ENCODE data around the gene HMGN4.

GRCh38 chr6:26532699-26533531 is 5.3 kb upstream of the HMGN4 start:
- TF ChIP-seq REST (IDR thresholded peaks at IDR 0.05; ENCODE audit: insufficient replicate concordance, low read depth) (no peak), SPI1 (IDR thresholded peaks at IDR 0.05; ENCODE audit: borderline replicate concordance, low read depth) (no peak)
- TF ChIP-seq, protein P1, sequence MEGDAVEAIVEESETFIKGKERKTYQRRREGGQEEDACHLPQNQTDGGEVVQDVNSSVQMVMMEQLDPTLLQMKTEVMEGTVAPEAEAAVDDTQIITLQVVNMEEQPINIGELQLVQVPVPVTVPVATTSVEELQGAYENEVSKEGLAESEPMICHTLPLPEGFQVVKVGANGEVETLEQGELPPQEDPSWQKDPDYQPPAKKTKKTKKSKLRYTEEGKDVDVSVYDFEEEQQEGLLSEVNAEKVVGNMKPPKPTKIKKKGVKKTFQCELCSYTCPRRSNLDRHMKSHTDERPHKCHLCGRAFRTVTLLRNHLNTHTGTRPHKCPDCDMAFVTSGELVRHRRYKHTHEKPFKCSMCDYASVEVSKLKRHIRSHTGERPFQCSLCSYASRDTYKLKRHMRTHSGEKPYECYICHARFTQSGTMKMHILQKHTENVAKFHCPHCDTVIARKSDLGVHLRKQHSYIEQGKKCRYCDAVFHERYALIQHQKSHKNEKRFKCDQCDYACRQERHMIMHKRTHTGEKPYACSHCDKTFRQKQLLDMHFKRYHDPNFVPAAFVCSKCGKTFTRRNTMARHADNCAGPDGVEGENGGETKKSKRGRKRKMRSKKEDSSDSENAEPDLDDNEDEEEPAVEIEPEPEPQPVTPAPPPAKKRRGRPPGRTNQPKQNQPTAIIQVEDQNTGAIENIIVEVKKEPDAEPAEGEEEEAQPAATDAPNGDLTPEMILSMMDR (IDR thresholded peaks at IDR 0.05; ENCODE audit: insufficient read depth, low read length): no peak
